Measurements from ENCODE around the gene ATM.
"Not testable (repeated sequence)": the region's sequence is repeated elsewhere in the genome, so short reads cannot be mapped to it uniquely, and the experiment has no call there.

ATM gene

DNA sequence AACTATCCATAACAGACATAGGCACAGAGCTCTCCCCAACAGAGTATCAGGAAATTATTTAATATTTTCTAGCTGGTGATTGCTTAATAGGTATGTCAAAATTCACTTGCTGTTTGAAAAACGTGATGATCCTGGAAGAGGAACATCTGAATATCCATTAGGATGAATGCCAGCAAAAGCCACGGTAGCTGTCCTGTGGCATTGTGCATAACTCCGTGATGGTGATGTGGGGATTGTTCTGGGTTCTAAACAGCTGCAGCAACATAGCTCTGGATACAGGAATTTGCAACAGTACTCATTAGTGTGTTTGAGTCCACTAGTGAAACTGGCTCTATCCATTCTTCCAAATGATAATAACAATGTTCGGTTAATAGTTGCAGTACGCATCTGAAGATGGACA is 165.7 kb downstream of the ATM start:
- DNase-seq: no peak

DNA sequence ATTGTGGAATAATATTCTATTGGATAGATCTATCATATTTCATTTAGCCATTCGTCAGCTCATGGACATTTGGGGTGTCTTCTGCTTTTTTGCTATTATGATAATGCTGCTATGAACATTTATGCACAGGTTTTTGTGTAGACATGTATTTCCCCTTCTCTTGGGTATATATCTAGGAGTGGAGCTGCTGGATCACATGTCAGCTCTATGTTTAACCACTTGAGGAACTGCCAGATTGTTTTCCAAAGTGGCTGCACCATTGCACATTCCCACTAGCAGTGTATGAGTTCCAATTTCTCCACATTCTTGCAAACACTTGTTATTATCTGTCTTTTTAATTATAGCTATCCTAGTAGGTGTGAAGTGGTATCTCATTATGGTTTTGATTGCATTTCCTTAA is 169.5 kb downstream of the ATM start:
- no peak for DNase-seq

DNA sequence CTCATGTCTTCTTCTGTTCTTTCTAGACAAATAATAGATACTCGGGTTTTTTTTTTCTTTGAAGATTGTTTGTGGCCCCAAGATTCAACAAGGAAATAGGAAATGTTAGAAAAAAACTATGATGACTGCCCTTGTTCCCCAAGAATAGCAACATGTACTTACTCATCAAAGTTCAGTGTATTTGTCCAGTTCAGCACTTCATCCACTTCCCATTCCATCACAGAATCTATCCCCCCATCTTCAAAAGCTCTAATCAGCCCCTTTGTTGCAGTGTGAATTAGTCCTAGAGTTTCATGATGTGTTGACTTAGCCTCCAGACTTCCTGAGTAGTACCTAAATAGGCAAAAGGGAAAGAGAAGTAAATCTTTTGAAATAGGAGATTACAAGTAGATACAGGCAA is 170.2 kb downstream of the ATM start:
- no peak for DNase-seq

DNA sequence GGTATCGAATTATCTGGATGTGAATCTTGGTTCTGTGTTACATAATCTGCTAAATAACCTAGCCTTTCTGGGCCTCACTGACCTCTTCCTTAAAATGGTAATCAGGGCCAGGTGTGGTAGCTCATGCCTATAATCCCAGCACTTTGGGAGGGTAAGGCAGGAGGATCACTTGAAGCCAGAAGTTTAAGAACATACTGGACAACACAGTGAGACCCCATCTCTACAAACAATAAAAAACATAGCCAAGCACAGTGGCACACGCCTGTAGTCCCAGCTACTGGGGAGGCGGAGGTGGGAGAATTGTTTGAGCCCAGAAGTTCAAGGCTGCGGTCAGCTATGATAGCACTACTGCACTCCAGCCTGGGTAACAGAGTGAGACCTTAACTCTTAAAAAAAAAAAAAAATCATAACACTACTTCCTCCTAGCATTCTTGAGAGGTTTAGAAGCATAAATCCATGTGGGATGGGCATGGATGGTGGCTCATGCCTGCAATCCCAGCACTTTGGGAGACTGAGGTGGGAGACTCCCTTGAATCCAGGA is 171.9 kb downstream of the ATM start:
- no peak for DNase-seq

DNA sequence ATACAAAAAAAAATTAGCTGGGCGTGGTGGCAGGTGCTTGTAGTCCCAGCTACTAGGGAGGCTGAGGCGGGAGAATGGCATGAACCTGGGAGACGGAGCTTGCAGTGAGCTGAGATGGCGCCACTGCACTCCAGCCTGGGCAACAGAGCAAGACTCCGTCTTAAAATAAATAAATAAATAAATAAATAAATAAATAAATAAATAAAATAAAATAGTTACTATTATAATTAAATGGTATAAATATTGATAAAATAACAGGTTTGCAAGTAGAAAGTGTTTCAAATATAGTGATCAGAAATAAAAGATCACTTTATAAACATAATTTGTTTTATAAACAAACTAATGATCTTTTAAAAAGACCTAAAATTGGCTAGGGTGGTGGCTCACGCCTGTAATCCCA is 173.8 kb downstream of the ATM start:
- DNase-seq: not testable (repeated sequence)

DNA sequence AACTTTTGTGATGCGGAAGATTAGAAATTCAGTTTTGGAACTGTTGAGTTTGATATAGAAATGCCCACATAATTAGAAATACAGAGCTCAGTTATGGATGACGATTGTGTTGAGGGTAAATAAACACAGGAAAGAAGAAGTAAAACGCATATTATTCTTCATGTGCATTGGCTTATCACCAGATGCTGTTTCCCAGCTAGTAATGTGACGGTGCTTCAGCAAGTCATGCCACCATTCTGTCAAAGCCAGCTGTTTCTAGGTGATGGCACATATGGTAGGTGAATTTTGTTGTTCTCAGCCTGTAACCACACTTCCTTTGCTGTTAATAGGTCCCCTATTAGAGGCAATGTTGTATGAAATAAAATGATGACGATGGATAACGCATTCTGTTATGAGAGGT is 175.6 kb downstream of the ATM start:
- DNase-seq: no peak

DNA sequence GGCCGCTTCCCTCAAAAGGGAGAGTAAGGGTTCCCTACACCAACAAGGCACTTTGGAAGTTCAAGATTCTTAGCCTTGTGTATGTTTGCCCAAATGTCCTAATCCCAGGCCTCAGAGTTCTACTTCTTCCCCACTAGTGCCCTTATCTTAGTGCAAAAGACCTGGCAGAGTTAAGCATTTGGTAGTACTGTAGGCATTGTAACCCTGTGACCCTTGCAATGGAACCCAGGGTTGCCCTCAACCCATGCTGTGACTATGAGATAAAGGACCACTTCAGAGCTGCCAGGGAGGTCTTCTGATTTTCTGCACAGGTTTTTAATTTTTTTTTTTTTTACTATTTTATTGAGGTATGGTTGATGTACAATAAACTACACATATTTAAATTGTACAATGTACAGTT is 179.4 kb downstream of the ATM start:
- DNase-seq: no peak

DNA sequence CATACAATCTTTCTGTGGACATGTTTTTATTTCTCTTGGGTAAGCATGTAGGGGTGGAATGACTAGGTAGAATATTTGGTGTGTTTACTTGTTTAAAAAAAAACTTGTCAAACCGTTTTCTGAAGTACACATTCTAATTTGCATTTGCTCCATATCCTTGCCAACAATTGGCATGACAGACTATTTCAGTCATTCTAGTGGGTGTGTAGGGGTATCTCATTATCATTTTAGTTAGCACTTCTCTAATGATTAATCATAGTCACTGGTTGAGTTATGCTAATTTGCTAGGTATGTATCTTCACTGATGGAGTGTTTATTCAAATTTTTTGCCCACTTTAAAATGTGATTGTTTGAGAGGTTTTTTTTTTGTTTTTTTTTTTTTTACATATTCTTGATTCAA is 180.2 kb downstream of the ATM start:
- no peak for DNase-seq

DNA sequence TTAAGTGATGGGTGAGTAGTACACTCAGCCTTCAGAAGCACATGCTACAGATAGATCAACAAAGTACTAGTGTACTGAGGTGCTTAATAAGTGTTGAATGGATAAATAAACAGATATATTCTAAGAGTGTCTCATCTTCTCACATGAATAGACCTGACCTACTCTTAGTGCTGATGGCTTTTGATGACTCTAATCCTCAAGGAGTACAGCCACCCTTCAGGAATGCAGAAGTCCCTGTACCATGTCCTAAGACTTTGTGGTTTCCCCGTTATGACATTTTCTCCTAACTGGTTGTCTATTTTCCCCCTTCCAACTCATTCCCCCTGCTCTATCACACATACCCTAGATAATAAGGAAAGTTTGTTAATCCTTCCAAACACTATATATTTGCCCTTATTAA is 182.8 kb downstream of the ATM start:
- no peak for DNase-seq

DNA sequence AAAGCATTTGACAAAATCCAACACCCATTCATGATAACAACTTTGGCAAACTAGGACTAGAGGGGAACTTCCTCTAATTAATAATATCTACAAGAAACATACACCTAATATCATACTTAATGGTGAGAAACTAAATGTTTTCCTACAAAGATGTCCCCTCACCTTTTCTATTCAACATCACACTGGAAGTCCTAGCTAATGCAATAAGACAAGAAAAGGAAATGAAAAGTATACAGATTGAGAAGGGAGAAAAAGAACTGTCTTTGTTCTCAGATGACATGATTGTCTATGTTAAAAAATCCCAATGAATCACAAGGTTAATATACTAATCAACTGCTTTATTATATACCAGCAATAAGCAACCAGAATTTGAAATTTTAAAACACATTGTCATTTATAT is 192.1 kb downstream of the ATM start:
- no peak for DNase-seq

DNA sequence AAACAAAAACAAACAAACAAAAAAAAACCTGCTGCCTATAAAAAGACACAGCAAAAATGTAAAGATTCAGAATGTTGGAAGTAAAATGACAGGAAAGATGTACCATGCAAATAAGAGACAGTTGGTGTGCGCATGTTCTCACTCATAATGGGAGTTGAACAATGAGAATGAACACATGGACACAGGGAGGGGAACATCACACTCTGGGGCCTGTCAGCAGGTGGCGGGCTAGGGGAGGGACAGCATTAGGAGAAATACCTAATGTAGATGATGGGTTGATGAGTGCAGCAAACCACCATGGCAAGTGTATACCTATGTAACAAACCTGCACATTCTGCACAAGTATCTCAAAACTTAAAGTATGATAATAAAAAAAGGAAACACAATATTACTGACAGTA is 194.7 kb downstream of the ATM start:
- not testable (repeated sequence) for DNase-seq

Data from islet precursor cell (in vitro differentiated cells).